ENCODE results near the gene TAMALIN.
A peak's percentile ranks its signal among the peaks of the same experiment; 100 is the strongest.

TAMALIN gene

DNA sequence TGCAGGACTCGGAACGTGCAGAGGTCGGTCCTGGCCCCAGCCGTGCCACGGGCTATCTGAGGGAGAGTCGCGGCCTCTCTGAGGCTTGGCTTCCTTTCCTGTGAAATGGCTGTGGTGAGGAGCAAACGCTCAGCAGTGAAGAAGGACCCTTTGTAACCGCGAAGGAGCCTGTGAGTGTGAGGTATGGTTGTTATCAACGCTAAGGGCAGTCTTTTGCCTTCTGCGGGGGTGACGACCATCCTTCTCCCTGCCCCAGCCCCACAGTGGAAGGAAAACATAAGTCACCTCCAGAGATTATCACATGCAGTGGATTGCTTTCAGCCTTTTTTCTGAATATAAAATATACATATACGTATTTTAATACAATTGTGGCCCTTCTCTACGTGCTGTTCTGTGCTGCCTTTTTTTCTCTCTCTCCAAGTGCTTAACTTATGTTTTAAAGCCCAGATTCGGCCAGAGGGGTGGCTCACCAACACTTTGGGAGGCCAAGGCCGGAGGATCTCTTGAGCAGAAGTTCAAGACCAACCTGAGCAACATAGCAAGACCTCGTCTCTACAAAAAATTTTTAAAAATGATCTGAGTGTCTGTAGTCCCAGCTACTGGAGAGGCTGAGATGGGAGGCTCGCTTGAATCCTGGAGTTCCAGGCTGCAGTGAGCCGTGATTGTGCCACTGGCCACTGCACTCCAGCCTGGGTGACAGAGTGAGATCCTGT lies 17.4 kb downstream of the TAMALIN start:
- no peak for DNase-seq (ENCODE audit: low read depth)
- TF ChIP-seq, protein P1, sequence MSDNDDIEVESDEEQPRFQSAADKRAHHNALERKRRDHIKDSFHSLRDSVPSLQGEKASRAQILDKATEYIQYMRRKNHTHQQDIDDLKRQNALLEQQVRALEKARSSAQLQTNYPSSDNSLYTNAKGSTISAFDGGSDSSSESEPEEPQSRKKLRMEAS (IDR thresholded peaks at IDR 0.05; ENCODE audit: low read depth, low read length), result no peak
- no peak for TF ChIP-seq MYC (IDR thresholded peaks at IDR 0.05; ENCODE audit: low read depth, low read length)
- TF ChIP-seq, protein P2, sequence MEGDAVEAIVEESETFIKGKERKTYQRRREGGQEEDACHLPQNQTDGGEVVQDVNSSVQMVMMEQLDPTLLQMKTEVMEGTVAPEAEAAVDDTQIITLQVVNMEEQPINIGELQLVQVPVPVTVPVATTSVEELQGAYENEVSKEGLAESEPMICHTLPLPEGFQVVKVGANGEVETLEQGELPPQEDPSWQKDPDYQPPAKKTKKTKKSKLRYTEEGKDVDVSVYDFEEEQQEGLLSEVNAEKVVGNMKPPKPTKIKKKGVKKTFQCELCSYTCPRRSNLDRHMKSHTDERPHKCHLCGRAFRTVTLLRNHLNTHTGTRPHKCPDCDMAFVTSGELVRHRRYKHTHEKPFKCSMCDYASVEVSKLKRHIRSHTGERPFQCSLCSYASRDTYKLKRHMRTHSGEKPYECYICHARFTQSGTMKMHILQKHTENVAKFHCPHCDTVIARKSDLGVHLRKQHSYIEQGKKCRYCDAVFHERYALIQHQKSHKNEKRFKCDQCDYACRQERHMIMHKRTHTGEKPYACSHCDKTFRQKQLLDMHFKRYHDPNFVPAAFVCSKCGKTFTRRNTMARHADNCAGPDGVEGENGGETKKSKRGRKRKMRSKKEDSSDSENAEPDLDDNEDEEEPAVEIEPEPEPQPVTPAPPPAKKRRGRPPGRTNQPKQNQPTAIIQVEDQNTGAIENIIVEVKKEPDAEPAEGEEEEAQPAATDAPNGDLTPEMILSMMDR (IDR thresholded peaks at IDR 0.05; ENCODE audit: low read depth, low read length), result no peak
- TF ChIP-seq POLR2A (IDR thresholded peaks at IDR 0.05; ENCODE audit: extremely low read depth, insufficient read length), result no peak
- no peak overlapping the region for H3K4me3 ChIP-seq (ENCODE audit: low read depth, low read length)

DNA sequence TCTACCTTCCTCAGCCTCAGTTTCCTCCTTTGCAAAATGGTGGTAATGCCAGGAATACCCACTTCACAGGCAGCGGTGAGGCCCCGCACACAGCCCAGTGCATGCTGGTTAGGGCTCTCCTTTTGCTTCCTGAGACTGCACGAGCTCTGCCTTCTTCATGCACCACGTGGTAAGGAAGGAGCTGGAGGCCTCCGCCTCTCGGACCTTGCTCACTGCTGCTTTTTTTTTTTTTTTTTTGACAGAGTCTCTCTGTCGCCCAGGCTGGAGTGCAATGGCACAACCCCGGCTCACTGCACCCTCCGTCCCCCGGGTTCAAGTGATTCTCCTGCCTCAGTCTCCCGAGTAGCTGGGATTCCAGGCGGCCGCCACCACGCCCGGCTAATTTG lies 18.1 kb downstream of the TAMALIN start:
- DNase-seq (ENCODE audit: low read depth), result no peak
- H3K4me3 ChIP-seq (ENCODE audit: low read depth, low read length), result no peak overlapping the region

DNA sequence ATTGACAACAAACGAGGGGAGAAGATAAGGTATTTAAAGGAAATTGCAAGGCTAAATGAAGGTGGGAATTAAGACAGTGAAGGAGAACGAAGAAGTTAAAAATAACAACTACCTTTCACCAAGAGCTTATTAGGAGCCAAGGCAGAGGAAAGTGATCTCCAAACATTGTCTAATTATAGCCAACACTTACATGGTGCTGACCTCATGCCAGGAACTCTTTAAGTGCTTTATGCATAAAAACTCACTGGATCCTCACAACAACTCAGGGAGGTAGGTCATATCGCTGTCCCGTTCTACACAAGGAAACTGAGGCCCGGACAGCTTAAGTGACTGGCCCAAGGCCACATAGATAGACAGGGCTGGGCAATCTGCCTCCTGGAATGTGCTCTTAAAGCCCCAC lies 19.5 kb downstream of the TAMALIN start:
- no peak for DNase-seq (ENCODE audit: low read depth)
- TF ChIP-seq, protein P2 (IDR thresholded peaks at IDR 0.05; ENCODE audit: low read depth, low read length), result no peak
- TF ChIP-seq POLR2A (IDR thresholded peaks at IDR 0.05; ENCODE audit: extremely low read depth, insufficient read length) (no peak), MYC (IDR thresholded peaks at IDR 0.05; ENCODE audit: low read depth, low read length) (no peak)
- TF ChIP-seq, protein P1 (IDR thresholded peaks at IDR 0.05; ENCODE audit: low read depth, low read length), result no peak
- no peak overlapping the region for H3K4me3 ChIP-seq (ENCODE audit: low read depth, low read length)

More for the DNA sequence above, 18.1 kb downstream of the TAMALIN start:
- TF ChIP-seq POLR2A (IDR thresholded peaks at IDR 0.05; ENCODE audit: extremely low read depth, insufficient read length), result no peak
- TF ChIP-seq MYC (IDR thresholded peaks at IDR 0.05; ENCODE audit: low read depth, low read length), result no peak
- TF ChIP-seq, protein P2 (IDR thresholded peaks at IDR 0.05; ENCODE audit: low read depth, low read length), result no peak
- TF ChIP-seq, protein P1 (IDR thresholded peaks at IDR 0.05; ENCODE audit: low read depth, low read length), result no peak

DNA sequence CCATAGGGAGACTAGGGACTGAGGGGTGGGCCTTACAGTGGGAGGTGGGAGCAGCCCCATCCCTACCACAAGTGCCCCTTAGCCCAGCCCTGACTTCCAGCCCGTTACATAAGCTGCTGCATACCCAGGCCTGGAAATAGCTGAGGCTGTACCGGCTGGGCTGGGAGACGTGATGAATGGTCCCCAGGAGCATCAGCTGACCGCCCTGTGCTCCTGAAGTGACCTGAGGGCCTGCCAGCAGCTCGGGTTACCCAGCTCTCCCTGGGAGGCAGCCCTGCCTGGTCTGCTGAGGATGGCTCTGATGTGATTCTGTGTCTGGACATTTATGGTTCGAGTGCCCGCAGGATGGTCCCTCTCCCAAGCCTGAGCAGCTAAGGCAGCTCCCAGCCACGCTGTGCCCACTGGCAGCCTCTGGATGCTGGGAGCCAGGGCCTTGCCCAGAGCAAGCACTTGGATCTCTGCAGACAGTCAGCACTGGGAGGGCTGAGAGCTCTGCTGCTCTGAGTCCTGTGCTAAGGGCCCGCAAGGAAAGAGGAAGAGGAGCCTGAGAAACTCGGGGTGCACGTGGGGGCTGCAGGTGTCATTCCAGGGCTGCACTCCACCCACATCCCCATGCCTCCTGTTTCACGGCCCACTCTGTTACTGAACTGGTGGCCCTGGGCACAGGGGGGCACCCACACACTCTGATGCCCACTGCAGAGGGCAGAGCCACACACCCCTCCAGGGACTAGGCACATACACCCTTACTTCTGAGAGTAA lies 20.5 kb downstream of the TAMALIN start:
- TF ChIP-seq POLR2A (IDR thresholded peaks at IDR 0.05; ENCODE audit: extremely low read depth, insufficient read length), result no peak
- no peak for TF ChIP-seq MYC (IDR thresholded peaks at IDR 0.05; ENCODE audit: low read depth, low read length)
- TF ChIP-seq, protein P1 (IDR thresholded peaks at IDR 0.05; ENCODE audit: low read depth, low read length), result no peak
- TF ChIP-seq, protein P2 (IDR thresholded peaks at IDR 0.05; ENCODE audit: low read depth, low read length), result no peak
- no peak for DNase-seq (ENCODE audit: low read depth)
- no peak overlapping the region for H3K4me3 ChIP-seq (ENCODE audit: low read depth, low read length)

DNA sequence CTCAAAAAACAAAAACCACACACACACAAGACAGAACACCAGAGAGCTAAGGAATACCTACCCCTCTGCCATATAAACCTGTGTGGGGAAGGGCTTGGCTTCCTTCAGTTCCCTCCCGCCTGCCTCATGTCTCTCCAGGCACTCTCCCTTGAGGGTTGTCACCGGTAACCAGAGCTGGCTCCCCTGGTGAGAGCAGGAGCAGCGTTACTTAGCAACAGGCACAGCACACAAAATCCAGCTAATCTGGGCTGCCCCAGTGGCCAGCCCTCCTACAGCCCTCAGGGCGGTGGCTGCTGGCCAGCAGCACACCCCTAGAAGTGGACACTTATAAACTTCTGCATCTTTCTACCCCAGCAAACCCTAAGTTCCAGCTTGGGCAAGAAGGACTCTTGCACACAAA lies 22.9 kb downstream of the TAMALIN start:
- H3K4me3 ChIP-seq (ENCODE audit: low read depth, low read length), result no peak overlapping the region
- DNase-seq (ENCODE audit: low read depth), result peak; percentile 79
- TF ChIP-seq, protein P1 (IDR thresholded peaks at IDR 0.05; ENCODE audit: low read depth, low read length), result no peak
- TF ChIP-seq, protein P2 (IDR thresholded peaks at IDR 0.05; ENCODE audit: low read depth, low read length), result no peak
- TF ChIP-seq MYC (IDR thresholded peaks at IDR 0.05; ENCODE audit: low read depth, low read length), result no peak
- TF ChIP-seq POLR2A (IDR thresholded peaks at IDR 0.05; ENCODE audit: extremely low read depth, insufficient read length), result no peak

Data from NB4 (cell line).